HEK293 (cell line): ENCODE results near the gene POU2AF1.

Experiments
- CTCF ChIA-PET: fragments of 350-600 bp; formaldehyde crosslinking; extraction: SDS; loops from one replicate; lab custom pipeline; 2021; ENCODE audit warnings: antibody characterized with exemption; lab: Yijun Ruan, JAX
- POLR2A ChIA-PET: fragments of 300-600 bp; formaldehyde crosslinking; extraction: SDS; loops from one replicate; lab custom pipeline; 2020; ENCODE audit warnings: antibody characterized with exemption, inconsistent platforms; lab: Yijun Ruan, JAX
- H3K27ac ChIP-seq: fragments of 200-500 bp; sonication (Bioruptor generic); 2 replicates; pipeline ENCODE4 v1.5.1; 2014; ENCODE audit warnings: low read depth, low read length, control low read depth, inconsistent platforms; ENCODE audit errors: extremely low read depth
- H3K36me3 ChIP-seq, 2 experiments: fragments of 200-500 bp in 1 of 2; sonication (Bioruptor generic) in 1 of 2; 1 replicate in 1 of 2; 2 replicates in 1 of 2; pipeline ENCODE4 v1.5.1; 2014 to 2017; ENCODE audit warnings: inconsistent platforms in 2 of 2, low read length in 2 of 2; ENCODE audit not compliant: control insufficient read depth in 2 of 2, insufficient read depth in 1 of 2
- H3K4me1 ChIP-seq: fragments of 200-500 bp; sonication (Bioruptor generic); 2 replicates; pipeline ENCODE4 v1.5.1; 2014; ENCODE audit warnings: mild to moderate bottlenecking, low read length, inconsistent platforms; ENCODE audit not compliant: control insufficient read depth, insufficient read depth
- H3K4me3 ChIP-seq: 2 replicates; pipeline ENCODE4 v1.5.1; 2011; ENCODE audit warnings: low read depth, mild to moderate bottlenecking, control low read depth, low read length, moderate library complexity
- H3K9me3 ChIP-seq: fragments of 200-500 bp; sonication (Bioruptor generic); 2 replicates; pipeline ENCODE4 v1.5.1; 2014; ENCODE audit warnings: low read depth, low read length, inconsistent platforms; ENCODE audit not compliant: control insufficient read depth, insufficient read depth
- BCL11B ChIP-seq: fragments of 450-650 bp; formaldehyde crosslinking; IDR thresholded peaks from 2 replicates; pipeline ENCODE4 v1.5.1; 2016; ENCODE audit warnings: low read depth, missing biosample characterization, missing genetic modification characterization
- FEZF1 ChIP-seq: fragments of 450-650 bp; formaldehyde crosslinking; IDR thresholded peaks from 2 replicates; pipeline ENCODE4 v1.5.1; 2016; ENCODE audit warnings: missing biosample characterization, missing genetic modification characterization
- IKZF3 ChIP-seq: fragments of 450-650 bp; IDR thresholded peaks from 2 replicates; pipeline ENCODE4 v1.5.0; 2018; ENCODE audit warnings: missing biosample characterization, mild to moderate bottlenecking, missing genetic modification characterization, moderate library complexity
- OSR2 ChIP-seq: fragments of 450-650 bp; formaldehyde crosslinking; IDR thresholded peaks from 2 replicates; pipeline ENCODE4 v1.5.1; 2016; ENCODE audit warnings: missing biosample characterization, missing genetic modification characterization
- OVOL3 ChIP-seq: fragments of 450-650 bp; formaldehyde crosslinking; IDR thresholded peaks from 2 replicates; pipeline ENCODE4 v1.5.1; 2016; ENCODE audit warnings: missing biosample characterization, missing genetic modification characterization
- ZBTB20 ChIP-seq: fragments of 450-650 bp; formaldehyde crosslinking; IDR thresholded peaks from 2 replicates; pipeline ENCODE4 v1.5.1; 2016; ENCODE audit warnings: missing biosample characterization, missing genetic modification characterization
- ZBTB48 ChIP-seq: fragments of 450-650 bp; formaldehyde crosslinking; IDR thresholded peaks from 2 replicates; pipeline ENCODE4 v1.5.1; 2016; ENCODE audit warnings: missing biosample characterization, missing genetic modification characterization
- ZNF121 ChIP-seq: fragments of 450-650 bp; formaldehyde crosslinking; IDR thresholded peaks from 2 replicates; pipeline ENCODE4 v1.5.1; 2016; ENCODE audit warnings: missing biosample characterization, missing genetic modification characterization
- ZNF175 ChIP-seq: fragments of 450-650 bp; formaldehyde crosslinking; IDR thresholded peaks from 2 replicates; pipeline ENCODE4 v1.5.1; 2016; ENCODE audit warnings: missing biosample characterization, missing genetic modification characterization
- ZNF202 ChIP-seq: fragments of 450-650 bp; formaldehyde crosslinking; IDR thresholded peaks from 2 replicates; pipeline ENCODE4 v1.5.1; 2016; ENCODE audit warnings: missing biosample characterization, missing genetic modification characterization, borderline replicate concordance
- ZNF214 ChIP-seq: fragments of 450-650 bp; formaldehyde crosslinking; IDR thresholded peaks from 2 replicates; pipeline ENCODE4 v1.5.1; 2017; ENCODE audit warnings: missing biosample characterization, mild to moderate bottlenecking, missing genetic modification characterization, borderline replicate concordance
- ZNF335 ChIP-seq: fragments of 450-650 bp; formaldehyde crosslinking; conservative IDR thresholded peaks from 2 replicates; pipeline ENCODE4 v1.5.1; 2016; ENCODE audit warnings: missing biosample characterization, missing genetic modification characterization
- ZNF391 ChIP-seq: fragments of 450-650 bp; formaldehyde crosslinking; IDR thresholded peaks from 2 replicates; pipeline ENCODE4 v1.5.1; 2016; ENCODE audit warnings: low read depth, missing biosample characterization, missing genetic modification characterization, borderline replicate concordance
- ZNF394 ChIP-seq: fragments of 450-650 bp; formaldehyde crosslinking; IDR thresholded peaks from 2 replicates; pipeline ENCODE4 v1.5.1; 2016; ENCODE audit warnings: missing biosample characterization, missing genetic modification characterization, mild to moderate bottlenecking, moderate library complexity, borderline replicate concordance
- ZNF514 ChIP-seq: fragments of 450-650 bp; formaldehyde crosslinking; IDR thresholded peaks from 2 replicates; pipeline ENCODE4 v1.5.1; 2016; ENCODE audit warnings: missing biosample characterization, missing genetic modification characterization
- ZNF600 ChIP-seq: fragments of 450-650 bp; formaldehyde crosslinking; IDR thresholded peaks from 2 replicates; pipeline ENCODE4 v1.5.1; 2016; ENCODE audit warnings: missing biosample characterization, missing genetic modification characterization
- ZNF660 ChIP-seq: fragments of 450-650 bp; IDR thresholded peaks from 2 replicates; pipeline ENCODE4 v1.5.1; 2018; ENCODE audit warnings: missing biosample characterization, mild to moderate bottlenecking, missing genetic modification characterization
- ZNF707 ChIP-seq: fragments of 450-650 bp; formaldehyde crosslinking; IDR thresholded peaks from 2 replicates; pipeline ENCODE4 v1.5.1; 2016; ENCODE audit warnings: missing biosample characterization, missing genetic modification characterization
- ZNF843 ChIP-seq: fragments of 450-650 bp; formaldehyde crosslinking; IDR thresholded peaks from 2 replicates; pipeline ENCODE4 v1.5.1; 2016; ENCODE audit warnings: missing biosample characterization, missing genetic modification characterization
- TF ChIP-seq, protein P1 (sequence below): fragments of 450-650 bp; formaldehyde crosslinking; IDR thresholded peaks from 2 replicates; pipeline ENCODE4 v1.5.1; 2016; ENCODE audit warnings: missing biosample characterization, missing genetic modification characterization, borderline replicate concordance
- TF ChIP-seq, protein P2 (sequence below): fragments of 450-650 bp; formaldehyde crosslinking; IDR thresholded peaks from 2 replicates; pipeline ENCODE4 v1.5.1; 2017; ENCODE audit warnings: missing biosample characterization, missing genetic modification characterization
- TF ChIP-seq, protein P3 (sequence below): fragments of 450-650 bp; formaldehyde crosslinking; IDR thresholded peaks from 2 replicates; pipeline ENCODE4 v1.5.1; 2016; ENCODE audit warnings: missing biosample characterization, missing genetic modification characterization

POU2AF1 gene

DNA sequence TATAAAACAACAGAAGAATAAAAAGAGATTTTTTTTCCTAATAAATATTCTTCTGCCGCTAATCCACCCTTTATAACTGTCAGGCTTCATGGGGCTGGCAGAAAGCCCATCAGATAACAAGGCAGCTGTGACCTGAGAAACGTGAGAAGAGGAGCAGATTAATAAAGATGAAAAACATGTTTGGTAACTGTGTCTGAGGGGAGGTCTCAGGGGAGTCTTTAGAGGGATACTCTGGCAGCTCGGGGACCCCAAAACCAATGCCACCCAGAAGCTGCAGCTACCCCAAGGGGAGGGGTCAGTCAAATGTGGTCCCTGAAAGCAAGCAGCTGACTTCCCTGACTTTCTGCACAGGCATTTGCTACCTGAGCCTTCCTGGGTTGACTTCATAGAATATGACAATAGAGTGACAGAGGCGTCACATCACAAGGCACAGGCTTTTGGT, 48.4 kb upstream of the POU2AF1 start (continued):
- TF ChIP-seq ZNF843 (tag by site-specific recombination) (0 out of 2 replicates have a peak, but pooled peaks have one; percentile 62), ZNF391 (tag by site-specific recombination) (no peak), OVOL3 (tag by site-specific recombination) (peak; percentile 82; the same call in 1 of the 2 replicates), ZNF335 (tag by site-specific recombination) (peak; percentile 75), BCL11B (tag by site-specific recombination) (0 out of 2 replicates have a peak, but pooled peaks have one; percentile 29), ZNF202 (tag by site-specific recombination) (no peak), FEZF1 (tag by site-specific recombination) (peak; percentile 46; the same call in 1 of the 2 replicates), OSR2 (tag by site-specific recombination) (peak; percentile 60; the same call in 1 of the 2 replicates), ZNF514 (no peak), ZNF660 (tag by site-specific recombination) (no peak), ZNF394 (tag by site-specific recombination) (peak; percentile 40; the same call in 1 of the 2 replicates), ZNF214 (no peak)
- TF ChIP-seq, protein P1, sequence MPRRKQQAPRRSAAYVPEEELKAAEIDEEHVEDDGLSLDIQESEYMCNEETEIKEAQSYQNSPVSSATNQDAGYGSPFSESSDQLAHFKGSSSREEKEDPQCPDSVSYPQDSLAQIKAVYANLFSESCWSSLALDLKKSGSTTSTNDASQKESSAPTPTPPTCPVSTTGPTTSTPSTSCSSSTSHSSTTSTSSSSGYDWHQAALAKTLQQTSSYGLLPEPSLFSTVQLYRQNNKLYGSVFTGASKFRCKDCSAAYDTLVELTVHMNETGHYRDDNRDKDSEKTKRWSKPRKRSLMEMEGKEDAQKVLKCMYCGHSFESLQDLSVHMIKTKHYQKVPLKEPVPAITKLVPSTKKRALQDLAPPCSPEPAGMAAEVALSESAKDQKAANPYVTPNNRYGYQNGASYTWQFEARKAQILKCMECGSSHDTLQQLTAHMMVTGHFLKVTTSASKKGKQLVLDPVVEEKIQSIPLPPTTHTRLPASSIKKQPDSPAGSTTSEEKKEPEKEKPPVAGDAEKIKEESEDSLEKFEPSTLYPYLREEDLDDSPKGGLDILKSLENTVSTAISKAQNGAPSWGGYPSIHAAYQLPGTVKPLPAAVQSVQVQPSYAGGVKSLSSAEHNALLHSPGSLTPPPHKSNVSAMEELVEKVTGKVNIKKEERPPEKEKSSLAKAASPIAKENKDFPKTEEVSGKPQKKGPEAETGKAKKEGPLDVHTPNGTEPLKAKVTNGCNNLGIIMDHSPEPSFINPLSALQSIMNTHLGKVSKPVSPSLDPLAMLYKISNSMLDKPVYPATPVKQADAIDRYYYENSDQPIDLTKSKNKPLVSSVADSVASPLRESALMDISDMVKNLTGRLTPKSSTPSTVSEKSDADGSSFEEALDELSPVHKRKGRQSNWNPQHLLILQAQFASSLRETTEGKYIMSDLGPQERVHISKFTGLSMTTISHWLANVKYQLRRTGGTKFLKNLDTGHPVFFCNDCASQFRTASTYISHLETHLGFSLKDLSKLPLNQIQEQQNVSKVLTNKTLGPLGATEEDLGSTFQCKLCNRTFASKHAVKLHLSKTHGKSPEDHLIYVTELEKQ (tag by site-specific recombination), result no peak
- TF ChIP-seq, protein P2, sequence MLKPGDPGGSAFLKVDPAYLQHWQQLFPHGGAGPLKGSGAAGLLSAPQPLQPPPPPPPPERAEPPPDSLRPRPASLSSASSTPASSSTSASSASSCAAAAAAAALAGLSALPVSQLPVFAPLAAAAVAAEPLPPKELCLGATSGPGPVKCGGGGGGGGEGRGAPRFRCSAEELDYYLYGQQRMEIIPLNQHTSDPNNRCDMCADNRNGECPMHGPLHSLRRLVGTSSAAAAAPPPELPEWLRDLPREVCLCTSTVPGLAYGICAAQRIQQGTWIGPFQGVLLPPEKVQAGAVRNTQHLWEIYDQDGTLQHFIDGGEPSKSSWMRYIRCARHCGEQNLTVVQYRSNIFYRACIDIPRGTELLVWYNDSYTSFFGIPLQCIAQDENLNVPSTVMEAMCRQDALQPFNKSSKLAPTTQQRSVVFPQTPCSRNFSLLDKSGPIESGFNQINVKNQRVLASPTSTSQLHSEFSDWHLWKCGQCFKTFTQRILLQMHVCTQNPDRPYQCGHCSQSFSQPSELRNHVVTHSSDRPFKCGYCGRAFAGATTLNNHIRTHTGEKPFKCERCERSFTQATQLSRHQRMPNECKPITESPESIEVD (tag by site-specific recombination), result peak; percentile 88
- TF ChIP-seq, protein P3, sequence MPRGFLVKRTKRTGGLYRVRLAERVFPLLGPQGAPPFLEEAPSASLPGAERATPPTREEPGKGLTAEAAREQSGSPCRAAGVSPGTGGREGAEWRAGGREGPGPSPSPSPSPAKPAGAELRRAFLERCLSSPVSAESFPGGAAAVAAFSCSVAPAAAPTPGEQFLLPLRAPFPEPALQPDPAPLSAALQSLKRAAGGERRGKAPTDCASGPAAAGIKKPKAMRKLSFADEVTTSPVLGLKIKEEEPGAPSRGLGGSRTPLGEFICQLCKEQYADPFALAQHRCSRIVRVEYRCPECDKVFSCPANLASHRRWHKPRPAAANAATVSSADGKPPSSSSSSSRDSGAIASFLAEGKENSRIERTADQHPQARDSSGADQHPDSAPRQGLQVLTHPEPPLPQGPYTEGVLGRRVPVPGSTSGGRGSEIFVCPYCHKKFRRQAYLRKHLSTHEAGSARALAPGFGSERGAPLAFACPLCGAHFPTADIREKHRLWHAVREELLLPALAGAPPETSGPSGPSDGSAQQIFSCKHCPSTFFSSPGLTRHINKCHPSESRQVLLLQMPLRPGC (tag by site-specific recombination), result no peak
- TF ChIP-seq, all 188 proteins: peak for 15

DNA sequence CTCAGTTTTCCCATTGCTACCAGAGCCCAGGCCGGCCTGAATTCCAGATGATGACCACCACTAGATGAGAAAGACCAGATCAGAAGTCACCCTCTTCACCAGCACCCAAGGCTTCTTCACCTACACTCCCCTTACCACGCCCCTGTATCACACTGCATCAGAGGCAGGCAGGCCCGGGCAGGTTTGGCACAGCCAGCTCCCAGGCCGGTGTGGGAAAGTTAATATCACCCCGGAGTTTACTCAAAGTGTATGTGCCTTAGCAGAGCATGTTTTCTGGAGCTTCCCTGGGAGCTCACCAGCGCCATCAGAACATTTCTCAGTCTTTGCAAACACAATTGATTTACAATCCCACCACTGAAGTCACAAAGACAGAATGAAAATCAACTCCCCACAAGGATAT, 47.5 kb upstream of the POU2AF1 start:
- no peaks in the 10 kb centered on the region for H3K36me3 ChIP-seq
- TF ChIP-seq ZNF121 (tag by site-specific recombination), result no peak
- TF ChIP-seq IKZF3 (tag by site-specific recombination), result 0 out of 2 replicates have a peak, but pooled peaks have one; percentile 13
- TF ChIP-seq ZNF175, result no peak
- no peak for TF ChIP-seq ZBTB48
- peak; percentile 76 for TF ChIP-seq ZNF600
- TF ChIP-seq ZBTB20, result 0 out of 2 replicates have a peak, but pooled peaks have one; percentile 33
- TF ChIP-seq, protein P2 (tag by site-specific recombination), result peak; percentile 30; the same call in 1 of the 2 replicates
- TF ChIP-seq OSR2 (tag by site-specific recombination), result 0 out of 2 replicates have a peak, but pooled peaks have one; percentile 17
- TF ChIP-seq ZNF707, result no peak
- TF ChIP-seq, all 188 proteins: peak for 5
- Histone ChIP-seq H3K4me1 (peaks cover 2% of the 10 kb centered on the region; the same call in 1 of the 2 replicates), H3K4me3 (no peak overlapping the region), H3K27ac (peak overlapping the region; percentile 33; the same call in 1 of the 2 replicates), H3K9me3 (no peaks in the 10 kb centered on the region)
- ChIA-PET POLR2A (interaction anchor here (0.9 kb wide), 1 partner anchor 100 kb away, joined by 3 read pairs; no protein-coding TSS in a partner anchor), CTCF (interaction anchor here (0.8 to 6.3 kb wide), 7 partner anchors 8 to 999 kb away, joined by 3 to 62 read pairs (median 4); no protein-coding TSS in a partner anchor)
